ENCODE data around the gene ZNF592. TPM values are rescaled to one million over a fixed set of nuclear protein-coding genes. Genes with fewer than 3 reads are reported as not detected.

ZNF592 gene
- total and polyA plus RNA-seq, 2 of the 13 experiments (the other 11 are each of a cell fraction or from before 2014, with no cell fraction given): 8.2 to 9.8 TPM

GRCh38 chr15:84747416-84748273 lies 747 bp upstream of the ZNF592 start (continued):
- TF ChIP-seq SKIL (CRISPR knock-in tag; IDR thresholded peaks at IDR 0.05; ENCODE audit: borderline replicate concordance): no peak
- TF ChIP-seq MLLT10 (CRISPR knock-in tag; IDR thresholded peaks at IDR 0.05): no peak
- TF ChIP-seq RFX5 (IDR thresholded peaks at IDR 0.05; ENCODE audit: low read depth, low read length): no peak
- TF ChIP-seq TRAFD1 (CRISPR knock-in tag; IDR thresholded peaks at IDR 0.05; ENCODE audit: borderline replicate concordance): no peak
- no peak; the same call in 1 of the 2 replicates for TF ChIP-seq ZFP1 (CRISPR knock-in tag; IDR thresholded peaks at IDR 0.05)
- no peak for TF ChIP-seq NR2F2 (IDR thresholded peaks at IDR 0.05; ENCODE audit: borderline replicate concordance, low read depth)
- peak; percentile 75; the same call in 1 of the 2 replicates for TF ChIP-seq ZNF776 (CRISPR knock-in tag; IDR thresholded peaks at IDR 0.05)
- TF ChIP-seq TEAD2 (CRISPR knock-in tag; IDR thresholded peaks at IDR 0.05): no peak
- TF ChIP-seq NONO (IDR thresholded peaks at IDR 0.05): no peak
- TF ChIP-seq NONO (CRISPR knock-in tag; conservative IDR thresholded peaks at IDR 0.05): no peak
- TF ChIP-seq JUN (CRISPR knock-in tag; IDR thresholded peaks at IDR 0.05): no peak
- peak; percentile 91 for TF ChIP-seq BORCS8-MEF2B (CRISPR knock-in tag; IDR thresholded peaks at IDR 0.05)
- no peak for TF ChIP-seq ISX (CRISPR knock-in tag; conservative IDR thresholded peaks at IDR 0.05)
- TF ChIP-seq ZNF17 (CRISPR knock-in tag; IDR thresholded peaks at IDR 0.05): no peak
- TF ChIP-seq ZNF367 (CRISPR knock-in tag; IDR thresholded peaks at IDR 0.05; ENCODE audit: borderline replicate concordance): no peak
- TF ChIP-seq HNRNPUL1 (IDR thresholded peaks at IDR 0.05; ENCODE audit: low read depth, low read length): no peak
- TF ChIP-seq ZFP36 (IDR thresholded peaks at IDR 0.05; ENCODE audit: borderline replicate concordance, low read depth, low read length, partially characterized antibody): no peak
- peak; percentile 46; the same call in 1 of the 2 replicates for TF ChIP-seq ZBTB20 (CRISPR knock-in tag; IDR thresholded peaks at IDR 0.05; ENCODE audit: borderline replicate concordance, low read depth)
- peak; percentile 38; the same call in 1 of the 2 replicates for TF ChIP-seq ZNF609 (CRISPR knock-in tag; IDR thresholded peaks at IDR 0.05; ENCODE audit: borderline replicate concordance)
- TF ChIP-seq ZSCAN20 (CRISPR knock-in tag; IDR thresholded peaks at IDR 0.05; ENCODE audit: borderline replicate concordance): no peak
- no peak for TF ChIP-seq ZNF337 (CRISPR knock-in tag; IDR thresholded peaks at IDR 0.05; ENCODE audit: borderline replicate concordance, low read depth)
- TF ChIP-seq FOXC1 (CRISPR knock-in tag; IDR thresholded peaks at IDR 0.05; ENCODE audit: borderline replicate concordance): no peak
